Vagina (tissue), 2 donors: ENCODE measurements around the gene NKD2.

Source experiments
- CTCF ChIP-seq, 3 experiments: fragments of 450-650 bp in 2 of 3; fragments of 200-600 bp in 1 of 3; sonication (generic) in 1 of 3; IDR thresholded peaks; one replicate each; pipeline ENCODE4 v1.5.1; 2017 to 2019; ENCODE audit warnings: antibody characterized with exemption in 3 of 3, mild to moderate bottlenecking in 2 of 3, moderate library complexity in 2 of 3
- POLR2A ChIP-seq, 2 donors: fragments of 450-650 bp; IDR thresholded peaks; one replicate each; pipeline ENCODE4 v1.6.1; 2017; ENCODE audit warnings: antibody characterized with exemption in 2 of 2, mild to moderate bottlenecking in 2 of 2, moderate library complexity in 2 of 2
- POLR2AphosphoS5 ChIP-seq, 2 donors: sonication (generic); formaldehyde crosslinking; IDR thresholded peaks; one replicate each; pipeline ENCODE4 v1.9.0; 2017; ENCODE audit warnings: antibody characterized with exemption in 2 of 2, mild to moderate bottlenecking in 2 of 2, low read depth in 1 of 2; ENCODE audit not compliant: insufficient read depth in 1 of 2

DNA sequence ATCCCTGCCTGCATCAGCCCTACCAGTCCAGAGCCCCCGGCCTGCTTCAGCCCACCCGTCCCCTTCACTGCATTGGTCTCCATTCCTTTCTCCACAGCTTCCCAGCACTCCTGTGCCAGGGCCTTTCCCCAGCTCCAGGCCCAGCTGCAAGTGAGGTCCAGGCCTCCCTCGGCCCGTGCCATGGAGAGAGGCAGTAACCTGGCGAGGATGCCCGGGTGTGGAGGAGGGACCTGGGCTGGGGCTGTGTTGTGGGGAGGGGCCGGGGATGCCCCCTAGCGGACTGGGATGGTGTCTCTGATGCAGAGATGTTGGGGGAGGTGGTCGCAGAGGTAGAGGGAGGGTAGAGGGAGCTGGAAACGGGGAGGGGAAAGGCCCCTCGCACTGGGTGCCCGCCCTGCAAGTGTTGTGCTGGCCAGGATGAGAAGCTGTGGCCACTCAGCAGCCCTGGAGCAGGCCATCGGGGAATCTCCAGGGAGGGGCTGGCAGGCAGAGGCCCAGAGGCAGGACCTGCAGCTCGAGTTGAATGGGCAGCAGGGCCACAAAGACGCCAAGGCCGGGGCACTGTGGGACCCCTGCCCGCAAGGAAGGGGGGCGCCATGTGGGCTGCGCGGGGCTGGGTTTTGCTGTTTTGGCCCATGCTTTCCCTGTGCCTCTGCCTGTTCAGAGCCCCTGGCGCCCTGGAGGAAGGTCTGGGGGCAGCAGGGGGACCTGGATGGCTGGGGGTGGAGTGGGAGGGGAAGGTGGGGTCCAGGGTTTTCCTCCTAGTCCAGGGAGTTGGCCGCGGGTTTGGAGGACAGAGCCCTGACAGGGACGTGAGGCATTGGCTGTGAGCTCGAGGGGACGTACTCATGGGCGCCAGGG lies 26.0 kb upstream of the NKD2 start:
- TF ChIP-seq CTCF (IDR thresholded peaks at IDR 0.05) (no peak), POLR2A (IDR thresholded peaks at IDR 0.05) (no peak), POLR2AphosphoS5 (IDR thresholded peaks at IDR 0.05; ENCODE audit: insufficient read depth in 1 of 2, low read depth in 1 of 2) (no peak)
